Uterus (tissue), 2 donors: Measurements from ENCODE around the gene FAM200C.

Experiments
- POLR2A ChIP-seq, 2 donors: fragments of 450-650 bp; IDR thresholded peaks; one replicate each; pipeline ENCODE4 v1.6.1; 2016; ENCODE audit warnings: antibody characterized with exemption in 2 of 2, mild to moderate bottlenecking in 1 of 2, moderate library complexity in 1 of 2
- TF ChIP-seq, protein P1 (sequence below), 4 experiments: fragments of 200-600 bp in 2 of 4; fragments of 450-650 bp in 2 of 4; sonication (generic) in 2 of 4; IDR thresholded peaks; one replicate each; pipeline ENCODE4 v1.5.1; 2016 to 2019; ENCODE audit warnings: antibody characterized with exemption in 4 of 4, mild to moderate bottlenecking in 2 of 4, moderate library complexity in 1 of 4

DNA sequence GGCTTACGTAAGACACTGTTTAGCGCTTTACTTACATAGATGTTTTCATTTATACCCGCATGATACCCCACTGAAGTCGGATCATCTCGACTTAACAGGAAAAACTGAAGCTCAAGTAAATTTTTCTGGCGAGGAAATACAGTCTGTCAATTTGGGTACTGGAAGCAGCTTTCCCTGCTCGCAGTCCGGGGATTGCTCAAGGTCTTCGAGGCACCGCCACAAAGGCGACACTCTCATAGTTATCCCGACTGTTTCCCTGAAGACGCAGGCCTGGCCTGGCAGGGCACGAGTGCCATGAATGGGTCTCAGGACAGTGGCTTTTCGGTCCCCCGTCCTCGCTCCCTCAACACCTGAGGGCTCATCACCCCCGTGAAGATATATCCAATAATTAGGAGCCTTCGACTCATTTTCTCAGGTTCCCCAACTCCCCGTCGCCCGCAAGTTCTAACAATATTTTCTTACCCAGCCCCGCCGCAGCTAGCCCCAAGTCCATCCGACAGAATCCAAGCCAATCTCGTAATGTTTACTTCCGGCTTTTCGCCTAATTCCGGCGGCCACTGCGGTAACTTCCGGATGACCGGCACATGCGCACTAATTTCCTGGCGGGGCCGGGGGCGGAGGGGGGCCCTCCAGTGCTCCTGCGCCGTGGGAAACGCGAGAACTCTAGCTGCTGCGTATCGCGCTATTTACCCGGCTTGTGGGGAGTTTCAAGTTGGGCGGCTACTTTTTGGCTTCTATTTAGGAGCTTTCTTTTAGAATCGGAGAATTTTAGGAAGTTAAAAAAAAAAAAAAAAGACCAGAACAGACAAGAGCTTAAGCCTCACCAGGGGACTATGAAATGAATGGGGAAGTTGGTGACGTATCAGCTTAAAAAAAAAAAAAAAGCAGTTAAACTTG is 19.0 kb upstream of the FAM200C start, which contains the start of gene SLU7:
- TF ChIP-seq, protein P1, sequence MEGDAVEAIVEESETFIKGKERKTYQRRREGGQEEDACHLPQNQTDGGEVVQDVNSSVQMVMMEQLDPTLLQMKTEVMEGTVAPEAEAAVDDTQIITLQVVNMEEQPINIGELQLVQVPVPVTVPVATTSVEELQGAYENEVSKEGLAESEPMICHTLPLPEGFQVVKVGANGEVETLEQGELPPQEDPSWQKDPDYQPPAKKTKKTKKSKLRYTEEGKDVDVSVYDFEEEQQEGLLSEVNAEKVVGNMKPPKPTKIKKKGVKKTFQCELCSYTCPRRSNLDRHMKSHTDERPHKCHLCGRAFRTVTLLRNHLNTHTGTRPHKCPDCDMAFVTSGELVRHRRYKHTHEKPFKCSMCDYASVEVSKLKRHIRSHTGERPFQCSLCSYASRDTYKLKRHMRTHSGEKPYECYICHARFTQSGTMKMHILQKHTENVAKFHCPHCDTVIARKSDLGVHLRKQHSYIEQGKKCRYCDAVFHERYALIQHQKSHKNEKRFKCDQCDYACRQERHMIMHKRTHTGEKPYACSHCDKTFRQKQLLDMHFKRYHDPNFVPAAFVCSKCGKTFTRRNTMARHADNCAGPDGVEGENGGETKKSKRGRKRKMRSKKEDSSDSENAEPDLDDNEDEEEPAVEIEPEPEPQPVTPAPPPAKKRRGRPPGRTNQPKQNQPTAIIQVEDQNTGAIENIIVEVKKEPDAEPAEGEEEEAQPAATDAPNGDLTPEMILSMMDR (IDR thresholded peaks at IDR 0.05): no peak
- peak; percentile 67 to 68 for TF ChIP-seq POLR2A (IDR thresholded peaks at IDR 0.05)
